Ascending aorta (tissue), 2 donors: ENCODE measurements around the gene IL17D. TPM values are rescaled to one million over a fixed set of nuclear protein-coding genes. Genes with fewer than 3 reads are reported as not detected.
A peak's percentile ranks its signal among the peaks of the same experiment; 100 is the strongest.

Source experiments
- DNase-seq, 2 donors: peaks; one replicate each; pipeline ENCODE4 v3.0.0-alpha.2; 2019; ENCODE audit warnings: low spot score in 2 of 2
- H3K27ac ChIP-seq, 2 donors: fragments of 200-600 bp; sonication (generic); one replicate each; pipeline ENCODE4 v1.5.1; 2016 to 2017; ENCODE audit warnings: mild to moderate bottlenecking in 1 of 2
- H3K27me3 ChIP-seq: fragments of 200-600 bp; sonication (generic); one replicate; pipeline ENCODE4 v1.5.1; 2017
- H3K36me3 ChIP-seq, 2 donors: fragments of 200-600 bp; sonication (generic); one replicate each; pipeline ENCODE4 v1.5.1; 2016
- H3K4me1 ChIP-seq, 2 donors: fragments of 200-600 bp; sonication (generic); one replicate each; pipeline ENCODE4 v1.5.1; 2016 to 2017; ENCODE audit warnings: mild to moderate bottlenecking in 1 of 2
- H3K4me3 ChIP-seq, 2 donors: fragments of 200-600 bp; sonication (generic); one replicate each; pipeline ENCODE4 v1.5.1; 2016 to 2017; ENCODE audit warnings: mild to moderate bottlenecking in 1 of 2
- H3K9me3 ChIP-seq, 2 donors: fragments of 200-600 bp; sonication (generic); one replicate each; pipeline ENCODE4 v1.5.1; 2016
- CTCF ChIP-seq, 3 experiments: fragments of 200-600 bp in 2 of 3; fragments of 450-650 bp in 1 of 3; sonication (generic) in 2 of 3; IDR thresholded peaks; one replicate each; pipeline ENCODE4 v1.5.1; 2016 to 2019; ENCODE audit warnings: antibody characterized with exemption in 3 of 3, mild to moderate bottlenecking in 1 of 3, moderate library complexity in 1 of 3
- intact Hi-C: fragments of 100-400 bp; cut with DNase I; formaldehyde crosslinking; loops from one replicate; pipeline ENCODE4 v1.15.1; 2023
- total RNA-seq: library from RNA; depleted of rRNA; stranded (reverse); fragments of >200 nt; gene quantifications from one replicate; pipeline ENCODE4 v1.1.0, GENCODE V29; 2016

The IL17D gene
- total RNA-seq, 1 donor from 2014 or later = not detected

DNA sequence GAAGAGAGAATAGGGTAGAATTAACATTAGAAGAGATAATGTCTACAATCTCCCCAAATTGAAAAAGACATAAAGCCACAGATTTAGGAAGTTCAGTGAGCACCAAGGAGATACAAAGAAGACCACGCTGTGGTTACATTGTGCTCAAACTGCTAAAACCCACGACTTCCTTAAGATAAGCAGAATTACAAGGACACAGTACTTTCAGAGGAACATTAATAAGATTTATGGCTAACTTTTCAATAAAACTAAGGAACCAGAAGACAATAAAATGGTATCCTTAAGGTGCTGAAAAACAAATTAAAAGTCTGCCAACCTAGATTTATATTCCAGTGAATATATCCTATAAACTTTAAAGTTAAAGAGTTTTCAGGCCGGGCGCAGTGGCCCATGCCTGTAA is 7.4 kb upstream of the IL17D start:
- intact Hi-C loops = no loop called here
- H3K4me3 ChIP-seq = no peak overlapping the region
- TF ChIP-seq CTCF (IDR thresholded peaks at IDR 0.05) = no peak
- H3K36me3 ChIP-seq = no peaks in the 10 kb centered on the region
- no peak overlapping the region for H3K27ac ChIP-seq
- no peaks in the 10 kb centered on the region for H3K4me1 ChIP-seq
- no peaks in the 10 kb centered on the region for H3K27me3 ChIP-seq
- no peaks in the 10 kb centered on the region for H3K9me3 ChIP-seq
- no peak for DNase-seq

DNA sequence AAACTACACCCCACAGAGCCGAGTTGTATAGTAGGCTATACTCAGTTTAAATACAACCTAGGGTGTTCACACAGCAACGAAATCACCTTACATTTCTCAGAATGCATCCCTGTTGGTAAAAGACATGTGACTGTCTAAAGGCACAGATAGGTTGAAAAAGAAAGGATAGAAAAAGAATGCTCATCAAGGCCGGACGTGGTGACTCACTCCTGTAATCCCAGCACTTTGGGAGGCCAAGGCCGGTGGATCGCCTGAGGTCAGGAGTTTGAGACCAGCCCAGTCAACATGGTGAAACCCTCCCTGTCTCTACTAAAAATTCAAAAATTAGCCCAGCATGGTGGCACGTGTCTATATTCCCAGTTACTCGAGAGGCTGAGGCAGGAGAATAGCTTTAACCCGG is 3.8 kb upstream of the IL17D start:
- Histone ChIP-seq H3K4me1 (peaks cover 3% of the 10 kb centered on the region in 2 donors), H3K27me3 (no peaks in the 10 kb centered on the region), H3K9me3 (no peaks in the 10 kb centered on the region), H3K36me3 (no peaks in the 10 kb centered on the region), H3K4me3 (no peak overlapping the region), H3K27ac (no peak overlapping the region)
- intact Hi-C loops = loop anchor here (10.0 kb wide), 4 partner anchors 575 to 835 kb away; partner anchors contain the start of genes ZDHHC20, ZMYM2 and ZMYM5
- no peak for DNase-seq
- no peak for TF ChIP-seq CTCF (IDR thresholded peaks at IDR 0.05)

DNA sequence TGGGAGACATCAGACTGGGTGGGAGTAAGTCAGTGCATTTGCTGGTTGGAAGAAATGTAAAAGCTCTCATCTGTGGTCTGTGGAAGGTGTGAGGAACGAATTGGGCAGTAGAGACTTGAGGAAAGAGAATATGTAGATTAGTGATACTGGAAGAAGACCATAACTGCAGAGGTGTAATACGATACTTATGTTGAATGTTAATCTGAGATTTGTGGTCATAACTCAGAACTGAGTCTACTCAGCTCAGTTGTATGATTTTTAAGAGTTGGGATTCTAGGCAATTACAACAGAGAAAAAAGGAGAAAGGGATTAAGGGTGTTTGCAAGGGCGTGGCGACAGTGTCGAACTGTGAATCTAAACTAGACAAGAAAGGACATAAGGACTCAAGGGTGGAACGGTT is 3.2 kb upstream of the IL17D start:
- DNase-seq = no peak
- Histone ChIP-seq H3K27me3 (no peaks in the 10 kb centered on the region), H3K27ac (no peak overlapping the region), H3K4me3 (no peak overlapping the region), H3K36me3 (no peaks in the 10 kb centered on the region), H3K4me1 (peaks cover 3% of the 10 kb centered on the region in 2 donors), H3K9me3 (no peaks in the 10 kb centered on the region)
- no peak for TF ChIP-seq CTCF (IDR thresholded peaks at IDR 0.05)
- intact Hi-C loops = loop anchor here (10.0 kb wide), 4 partner anchors 575 to 835 kb away; partner anchors contain the start of genes ZDHHC20, ZMYM2 and ZMYM5

- H3K27ac ChIP-seq = no peak overlapping the region
- no peaks in the 10 kb centered on the region for H3K9me3 ChIP-seq
- H3K36me3 ChIP-seq = no peaks in the 10 kb centered on the region
- intact Hi-C loops = loop anchor here (10.0 kb wide), 4 partner anchors 577 to 837 kb away; partner anchors contain the start of genes ZDHHC20, ZMYM2 and ZMYM5
- no peaks in the 10 kb centered on the region for H3K27me3 ChIP-seq
- no peak for TF ChIP-seq CTCF (IDR thresholded peaks at IDR 0.05)
- peaks cover 3% of the 10 kb centered on the region in 2 donors for H3K4me1 ChIP-seq
- DNase-seq = no peak
- H3K4me3 ChIP-seq = no peak overlapping the region
These were observed 2.0 kb upstream of the IL17D start for GRCh38 chr13:20701461-20701860.

- no peak for DNase-seq
- Histone ChIP-seq H3K27ac (peak overlapping the region in 1 of 2 donors; percentile 67), H3K9me3 (no peaks in the 10 kb centered on the region), H3K36me3 (no peaks in the 10 kb centered on the region), H3K27me3 (no peaks in the 10 kb centered on the region), H3K4me3 (peak overlapping the region; percentile 72 to 95), H3K4me1 (peaks cover 3% of the 10 kb centered on the region in 2 donors)
- intact Hi-C loops = loop anchor here (10.0 kb wide), 4 partner anchors 578 to 838 kb away; partner anchors contain the start of genes ZDHHC20, ZMYM2 and ZMYM5
- TF ChIP-seq CTCF (IDR thresholded peaks at IDR 0.05) = no peak
These were observed 977 bp upstream of the IL17D start for GRCh38 chr13:20702530-20702914.
